ENCODE measurements around the gene DCLK1. TPM values are rescaled to one million over a fixed set of nuclear protein-coding genes. Genes with fewer than 3 reads are reported as not detected.

Gene DCLK1
- total RNA-seq, 1 donor from 2014 or later, result 7.9 TPM

- DNase-seq (ENCODE audit: low spot score), result no peak
- TF ChIP-seq, protein P1, sequence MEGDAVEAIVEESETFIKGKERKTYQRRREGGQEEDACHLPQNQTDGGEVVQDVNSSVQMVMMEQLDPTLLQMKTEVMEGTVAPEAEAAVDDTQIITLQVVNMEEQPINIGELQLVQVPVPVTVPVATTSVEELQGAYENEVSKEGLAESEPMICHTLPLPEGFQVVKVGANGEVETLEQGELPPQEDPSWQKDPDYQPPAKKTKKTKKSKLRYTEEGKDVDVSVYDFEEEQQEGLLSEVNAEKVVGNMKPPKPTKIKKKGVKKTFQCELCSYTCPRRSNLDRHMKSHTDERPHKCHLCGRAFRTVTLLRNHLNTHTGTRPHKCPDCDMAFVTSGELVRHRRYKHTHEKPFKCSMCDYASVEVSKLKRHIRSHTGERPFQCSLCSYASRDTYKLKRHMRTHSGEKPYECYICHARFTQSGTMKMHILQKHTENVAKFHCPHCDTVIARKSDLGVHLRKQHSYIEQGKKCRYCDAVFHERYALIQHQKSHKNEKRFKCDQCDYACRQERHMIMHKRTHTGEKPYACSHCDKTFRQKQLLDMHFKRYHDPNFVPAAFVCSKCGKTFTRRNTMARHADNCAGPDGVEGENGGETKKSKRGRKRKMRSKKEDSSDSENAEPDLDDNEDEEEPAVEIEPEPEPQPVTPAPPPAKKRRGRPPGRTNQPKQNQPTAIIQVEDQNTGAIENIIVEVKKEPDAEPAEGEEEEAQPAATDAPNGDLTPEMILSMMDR (IDR thresholded peaks at IDR 0.05), result no peak
- Mint-ChIP-seq H3K27ac (ENCODE audit: unreplicated experiment) (peak overlapping the region; percentile 78), H3K36me3 (ENCODE audit: low read depth) (no peaks in the 10 kb centered on the region), H3K4me3 (ENCODE audit: unreplicated experiment) (no peak overlapping the region), H3K9me3 (ENCODE audit: low read depth) (no peaks in the 10 kb centered on the region), H3K27me3 (ENCODE audit: low read depth) (peaks cover 5% of the 10 kb centered on the region), H3K4me1 (ENCODE audit: low read depth) (peaks cover 52% of the 10 kb centered on the region)
Measured at GRCh38 chr13:35993686-35994085, 137.5 kb downstream of the DCLK1 start.

- H3K27me3 Mint-ChIP-seq (ENCODE audit: low read depth), result peaks cover 7% of the 10 kb centered on the region
- TF ChIP-seq, protein P1 (IDR thresholded peaks at IDR 0.05), result no peak
- H3K9me3 Mint-ChIP-seq (ENCODE audit: low read depth), result no peaks in the 10 kb centered on the region
- H3K36me3 Mint-ChIP-seq (ENCODE audit: low read depth), result no peaks in the 10 kb centered on the region
- H3K27ac Mint-ChIP-seq (ENCODE audit: unreplicated experiment), result peak overlapping the region; percentile 25
- DNase-seq (ENCODE audit: low spot score), result no peak
- H3K4me1 Mint-ChIP-seq (ENCODE audit: low read depth), result peaks cover 48% of the 10 kb centered on the region
- H3K4me3 Mint-ChIP-seq (ENCODE audit: unreplicated experiment), result no peak overlapping the region
Measured at GRCh38 chr13:35992964-35993363, 138.2 kb downstream of the DCLK1 start.

DNA sequence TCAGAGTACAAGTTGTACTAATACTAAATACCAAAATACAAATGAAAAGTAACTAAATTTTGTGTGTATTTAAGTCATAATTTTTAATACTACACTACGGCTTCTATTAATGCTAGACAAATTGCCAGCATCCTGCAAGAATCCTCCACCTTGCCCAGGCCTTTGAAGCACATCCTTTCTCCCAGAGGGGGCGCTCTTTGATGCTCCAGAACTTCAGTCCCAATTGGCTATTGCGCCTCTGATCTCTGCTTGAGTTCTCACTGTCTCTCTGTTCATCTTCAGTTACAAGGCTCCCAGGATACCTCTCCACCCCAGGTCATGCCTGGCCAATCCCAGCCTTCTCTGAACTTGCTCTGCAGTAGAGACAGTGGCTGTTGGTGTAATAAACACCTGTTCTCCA is 141.0 kb downstream of the DCLK1 start:
- no peak for DNase-seq (ENCODE audit: low spot score)
- TF ChIP-seq, protein P1 (IDR thresholded peaks at IDR 0.05), result peak; percentile 30
- H3K4me1 Mint-ChIP-seq (ENCODE audit: low read depth), result peaks cover 26% of the 10 kb centered on the region
- H3K27ac Mint-ChIP-seq (ENCODE audit: unreplicated experiment), result no peak overlapping the region
- H3K27me3 Mint-ChIP-seq (ENCODE audit: low read depth), result peaks cover 15% of the 10 kb centered on the region
- H3K36me3 Mint-ChIP-seq (ENCODE audit: low read depth), result no peaks in the 10 kb centered on the region
- no peaks in the 10 kb centered on the region for H3K9me3 Mint-ChIP-seq (ENCODE audit: low read depth)
- no peak overlapping the region for H3K4me3 Mint-ChIP-seq (ENCODE audit: unreplicated experiment)

GRCh38 chr13:35988648-35989081 is 142.5 kb downstream of the DCLK1 start:
- Mint-ChIP-seq H3K27ac (ENCODE audit: unreplicated experiment) (no peak overlapping the region), H3K4me3 (ENCODE audit: unreplicated experiment) (no peak overlapping the region), H3K9me3 (ENCODE audit: low read depth) (no peaks in the 10 kb centered on the region), H3K4me1 (ENCODE audit: low read depth) (peaks cover 16% of the 10 kb centered on the region), H3K27me3 (ENCODE audit: low read depth) (peaks cover 22% of the 10 kb centered on the region), H3K36me3 (ENCODE audit: low read depth) (no peaks in the 10 kb centered on the region)
- TF ChIP-seq, protein P1 (IDR thresholded peaks at IDR 0.05), result no peak
- no peak for DNase-seq (ENCODE audit: low spot score)

GRCh38 chr13:35987572-35988513 is 143.3 kb downstream of the DCLK1 start:
- no peak for DNase-seq (ENCODE audit: low spot score)
- Mint-ChIP-seq H3K4me3 (ENCODE audit: unreplicated experiment) (no peak overlapping the region), H3K27me3 (ENCODE audit: low read depth) (peaks cover 22% of the 10 kb centered on the region), H3K9me3 (ENCODE audit: low read depth) (no peaks in the 10 kb centered on the region), H3K4me1 (ENCODE audit: low read depth) (peaks cover 9% of the 10 kb centered on the region), H3K36me3 (ENCODE audit: low read depth) (no peaks in the 10 kb centered on the region), H3K27ac (ENCODE audit: unreplicated experiment) (no peak overlapping the region)
- TF ChIP-seq, protein P1 (IDR thresholded peaks at IDR 0.05), result no peak
